GM21619 (cell line): Measurements from ENCODE around the gene PLPP3.
"Not testable (repeated sequence)": the region's sequence is repeated elsewhere in the genome, so short reads cannot be mapped to it uniquely, and the experiment has no call there.

Source experiments
- ATAC-seq: cut with Tn5 transposase; IDR thresholded peaks from one replicate; pipeline ENCODE4 v1.9.1; 2021; ENCODE audit not compliant: unreplicated experiment

The PLPP3 gene

GRCh38 chr1:56578963-56579875, at the start of gene PLPP3:
Gene PLPP3, minus strand, starts transcription at chr1:56579563. Its CDS starts 547 bp downstream, at chr1:56579016.
- peak; percentile 39 for ATAC-seq

- no peak for ATAC-seq
Measured at GRCh38 chr1:56627636-56628039, 48.3 kb upstream of the PLPP3 start.

- no peak for ATAC-seq
Measured at GRCh38 chr1:56627019-56627635, 47.8 kb upstream of the PLPP3 start.

GRCh38 chr1:56626546-56626945, 47.2 kb upstream of the PLPP3 start:
- no peak for ATAC-seq

- ATAC-seq = no peak
Measured at GRCh38 chr1:56625819-56626440, 46.6 kb upstream of the PLPP3 start.

GRCh38 chr1:56617141-56617540, 37.8 kb upstream of the PLPP3 start:
- no peak for ATAC-seq

GRCh38 chr1:56610770-56611169, 31.4 kb upstream of the PLPP3 start:
- ATAC-seq = not testable (repeated sequence)

GRCh38 chr1:56610097-56610496, 30.7 kb upstream of the PLPP3 start:
- not testable (repeated sequence) for ATAC-seq

- ATAC-seq = not testable (repeated sequence)
Measured at GRCh38 chr1:56595397-56596191, 16.2 kb upstream of the PLPP3 start.

GRCh38 chr1:56591909-56592308, 12.5 kb upstream of the PLPP3 start:
- no peak for ATAC-seq

- ATAC-seq = no peak
Measured at GRCh38 chr1:56590520-56591011, 11.2 kb upstream of the PLPP3 start.

- ATAC-seq = no peak
Measured at GRCh38 chr1:56589369-56589768, 10.0 kb upstream of the PLPP3 start.

GRCh38 chr1:56586502-56586901, 7.1 kb upstream of the PLPP3 start:
- no peak for ATAC-seq

- no peak for ATAC-seq
Measured at GRCh38 chr1:56585985-56586384, 6.6 kb upstream of the PLPP3 start.

GRCh38 chr1:56584910-56585528, 5.7 kb upstream of the PLPP3 start:
- no peak for ATAC-seq

GRCh38 chr1:56583957-56584468, 4.7 kb upstream of the PLPP3 start:
- ATAC-seq = no peak

GRCh38 chr1:56580771-56581170, 1.4 kb upstream of the PLPP3 start:
- ATAC-seq = no peak

- peak; percentile 21 for ATAC-seq
Measured at GRCh38 chr1:56578138-56578962, 1.0 kb downstream of the PLPP3 start.

GRCh38 chr1:56577406-56578137, 1.8 kb downstream of the PLPP3 start:
- ATAC-seq = no peak
